Stimulated activated CD4-positive, alpha-beta T cell treated with anti-CD3 and anti-CD28 coated beads, Interleukin-1b, Interleukin-23, amount 100 ng/mL, for 24 hours (primary cell): ENCODE measurements around the gene PCSK9.
"Not testable (repeated sequence)": the region's sequence is repeated elsewhere in the genome, so short reads cannot be mapped to it uniquely, and the experiment has no call there.

Source experiments
- DNase-seq, 4 experiments: peaks; one replicate each; pipeline ENCODE4 v3.0.0-alpha.2; 2020; ENCODE audit warnings: low read depth in 4 of 4, low spot score in 1 of 4

Gene PCSK9

GRCh38 chr1:55076356-55076755 is 37.0 kb downstream of the PCSK9 start:
- no peak for DNase-seq

DNA sequence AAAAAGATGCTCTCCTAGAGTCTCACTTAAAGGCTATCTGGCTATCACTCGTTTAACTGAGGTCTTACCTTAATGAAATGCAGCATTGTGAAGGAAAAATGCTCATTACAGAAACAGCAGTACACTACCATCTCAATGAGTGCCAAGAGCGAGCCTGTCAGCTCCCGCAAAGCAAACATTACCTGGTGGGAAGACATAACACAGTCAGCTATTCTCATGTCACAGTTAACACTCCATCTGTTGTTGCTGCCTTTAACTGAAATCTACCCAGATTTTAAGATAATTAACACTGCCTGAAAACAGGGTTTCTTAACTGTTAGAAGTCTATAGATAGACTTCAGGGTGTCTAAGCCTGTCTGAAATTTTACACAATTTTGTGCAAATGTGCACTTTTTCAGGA is 39.1 kb downstream of the PCSK9 start:
- DNase-seq = no peak

GRCh38 chr1:55079651-55080050 is 40.3 kb downstream of the PCSK9 start:
- no peak for DNase-seq

DNA sequence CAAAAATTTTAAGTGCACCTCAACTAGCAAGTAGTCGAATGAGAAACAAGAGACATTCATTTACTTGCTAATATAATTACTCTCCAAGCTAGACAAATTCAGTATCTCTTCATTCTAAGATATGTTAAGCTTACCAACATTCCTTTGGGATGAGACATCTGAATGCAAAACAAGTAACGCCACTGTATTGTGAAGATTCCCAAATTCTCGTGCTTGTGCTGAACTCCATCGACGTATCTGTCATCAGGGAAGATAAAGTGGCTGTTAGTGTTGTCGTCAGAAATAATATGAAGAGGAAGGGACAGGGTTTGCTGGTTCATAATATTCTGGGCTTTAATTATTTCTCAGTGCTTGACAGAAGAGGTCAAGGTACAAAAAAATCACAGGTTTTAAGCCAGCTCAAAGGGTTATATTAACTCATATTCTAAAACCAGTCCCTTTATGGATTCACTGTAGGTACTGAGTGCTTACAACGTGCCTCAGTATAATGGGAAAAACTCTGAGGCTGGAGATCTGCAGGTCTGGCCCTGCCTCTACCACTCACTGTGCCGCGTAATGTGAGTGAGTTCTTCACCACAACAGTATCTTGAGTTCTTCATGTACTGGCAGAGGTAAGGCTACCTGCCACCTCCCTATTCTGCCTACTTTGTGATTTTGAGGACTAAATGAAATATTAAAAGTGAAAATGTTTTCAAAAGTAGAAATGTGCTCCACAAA is 42.0 kb downstream of the PCSK9 start:
- no peak for DNase-seq

DNA sequence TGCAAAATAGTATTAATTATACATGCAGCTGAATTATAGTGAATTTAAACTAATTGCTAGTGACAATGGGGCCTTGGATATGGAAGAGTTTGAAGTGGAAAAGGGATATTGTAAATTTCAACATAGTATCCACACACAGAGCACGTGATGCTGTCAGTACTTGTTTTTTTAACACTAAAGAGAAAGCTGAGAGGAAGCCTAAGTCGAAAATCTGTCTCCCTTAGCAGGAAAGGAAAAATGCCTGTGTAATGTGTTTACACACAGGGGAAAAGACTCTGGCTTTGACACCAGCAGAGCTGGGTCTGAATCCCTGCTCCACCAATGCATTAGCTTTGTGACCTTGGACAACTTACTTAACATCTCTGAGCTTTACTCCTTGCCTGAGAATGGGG is 42.6 kb downstream of the PCSK9 start:
- DNase-seq = no peak

GRCh38 chr1:55084257-55084656 is 44.9 kb downstream of the PCSK9 start:
- DNase-seq = no peak

DNA sequence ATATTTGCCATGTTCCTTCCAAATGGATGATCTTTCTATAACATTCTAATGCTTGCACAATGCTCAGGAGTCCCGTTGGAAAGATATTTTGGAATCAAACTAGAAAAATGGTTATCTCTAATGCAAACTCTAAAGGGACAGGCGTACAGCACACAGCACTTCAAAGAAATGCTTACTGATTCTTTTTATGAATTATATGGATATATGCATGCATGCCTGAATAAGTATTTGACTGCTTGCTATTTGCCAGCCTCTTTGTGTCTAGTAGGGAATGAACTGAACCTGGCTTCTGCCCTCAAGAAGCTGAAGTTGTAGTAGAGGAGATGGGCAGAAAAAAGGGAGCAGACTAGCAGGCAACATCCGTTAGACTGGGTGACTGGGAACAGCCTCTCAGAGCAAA is 48.1 kb downstream of the PCSK9 start:
- no peak for DNase-seq

GRCh38 chr1:55088413-55088812 is 49.1 kb downstream of the PCSK9 start:
- DNase-seq = no peak

- DNase-seq = no peak
These were observed 50.3 kb downstream of the PCSK9 start for GRCh38 chr1:55089683-55090082.

GRCh38 chr1:55092475-55092874 is 53.1 kb downstream of the PCSK9 start:
- no peak for DNase-seq

- DNase-seq = no peak
These were observed 55.7 kb downstream of the PCSK9 start for GRCh38 chr1:55095095-55095494.

GRCh38 chr1:55103891-55104290 is 64.5 kb downstream of the PCSK9 start:
- no peak for DNase-seq

DNA sequence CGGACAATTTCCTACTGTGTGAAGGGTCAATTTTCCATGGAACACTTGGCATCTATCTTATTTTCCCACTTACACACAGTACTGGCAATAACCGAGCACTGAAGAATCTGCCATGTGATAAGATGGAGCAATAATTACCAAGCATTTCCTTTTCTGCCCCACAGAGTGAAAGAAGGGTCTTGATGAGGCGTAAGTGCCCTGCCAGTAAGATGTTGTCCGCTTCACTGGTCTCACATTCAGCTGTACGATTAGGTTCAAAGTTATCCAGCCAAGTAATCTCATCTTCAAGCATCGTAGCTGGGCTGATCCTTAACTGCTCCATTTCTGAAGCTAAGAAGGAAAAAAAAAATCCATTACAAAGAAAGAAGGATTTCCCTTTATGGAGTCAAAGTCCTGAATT is 67.8 kb downstream of the PCSK9 start:
- no peak for DNase-seq

GRCh38 chr1:55109005-55109404 is 69.7 kb downstream of the PCSK9 start:
- not testable (repeated sequence) for DNase-seq
